ENCODE data around the gene ZKSCAN2.

DNA sequence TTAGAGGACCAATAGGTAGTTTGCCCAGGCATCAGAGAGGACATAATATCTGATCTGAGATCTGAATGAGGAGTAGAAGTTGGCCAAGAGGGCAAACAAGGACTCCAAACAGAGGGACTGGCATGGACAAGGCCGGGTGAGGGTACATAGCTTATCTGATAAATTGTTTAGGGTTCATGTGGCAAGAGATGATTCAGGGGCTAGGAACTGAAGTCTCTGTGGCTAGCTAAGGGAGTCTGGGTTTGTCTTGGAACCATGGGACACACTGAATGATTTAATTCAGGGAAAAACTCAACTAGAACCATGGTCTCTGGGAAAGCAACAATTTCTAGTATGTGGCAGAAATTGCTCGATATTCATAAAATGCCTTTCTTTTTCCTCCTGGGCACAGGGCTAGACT is 45.0 kb downstream of the ZKSCAN2 start:
- TF ChIP-seq, protein P1, sequence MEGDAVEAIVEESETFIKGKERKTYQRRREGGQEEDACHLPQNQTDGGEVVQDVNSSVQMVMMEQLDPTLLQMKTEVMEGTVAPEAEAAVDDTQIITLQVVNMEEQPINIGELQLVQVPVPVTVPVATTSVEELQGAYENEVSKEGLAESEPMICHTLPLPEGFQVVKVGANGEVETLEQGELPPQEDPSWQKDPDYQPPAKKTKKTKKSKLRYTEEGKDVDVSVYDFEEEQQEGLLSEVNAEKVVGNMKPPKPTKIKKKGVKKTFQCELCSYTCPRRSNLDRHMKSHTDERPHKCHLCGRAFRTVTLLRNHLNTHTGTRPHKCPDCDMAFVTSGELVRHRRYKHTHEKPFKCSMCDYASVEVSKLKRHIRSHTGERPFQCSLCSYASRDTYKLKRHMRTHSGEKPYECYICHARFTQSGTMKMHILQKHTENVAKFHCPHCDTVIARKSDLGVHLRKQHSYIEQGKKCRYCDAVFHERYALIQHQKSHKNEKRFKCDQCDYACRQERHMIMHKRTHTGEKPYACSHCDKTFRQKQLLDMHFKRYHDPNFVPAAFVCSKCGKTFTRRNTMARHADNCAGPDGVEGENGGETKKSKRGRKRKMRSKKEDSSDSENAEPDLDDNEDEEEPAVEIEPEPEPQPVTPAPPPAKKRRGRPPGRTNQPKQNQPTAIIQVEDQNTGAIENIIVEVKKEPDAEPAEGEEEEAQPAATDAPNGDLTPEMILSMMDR (IDR thresholded peaks at IDR 0.05) = no peak
- no peak for TF ChIP-seq POLR2A (IDR thresholded peaks at IDR 0.05)

Measured in adrenal gland (tissue), 5 donors.